SK-N-SH treated with all-trans-retinoic acid at 6 μM for 48 hours (cell line): ENCODE results near the gene AQP5.

Source experiments
- ATAC-seq: fragments of 200-7000 bp; cut with Tn5 transposase; 3 replicates; pipeline ENCODE4 v1.9.1; 2020; ENCODE audit warnings: mild to moderate bottlenecking, moderate library complexity
- ARNTL ChIP-seq: fragments of 450-650 bp; formaldehyde crosslinking; IDR thresholded peaks from 2 replicates; pipeline ENCODE4 v1.5.0; 2020; ENCODE audit warnings: low read depth, mild to moderate bottlenecking, moderate library complexity, borderline replicate concordance
- BACH2 ChIP-seq: fragments of 250-450 bp; sonication (Bioruptor Pico); IDR thresholded peaks from 2 replicates; pipeline ENCODE4 v1.9.0; 2021; ENCODE audit warnings: mild to moderate bottlenecking, borderline replicate concordance
- CSDC2 ChIP-seq: fragments of 250-450 bp; sonication (Bioruptor Pico); IDR thresholded peaks from 2 replicates; pipeline ENCODE4 v1.5.0; 2020; ENCODE audit warnings: mild to moderate bottlenecking, moderate library complexity
- ESRRG ChIP-seq: fragments of 250-450 bp; sonication (Bioruptor Pico); IDR thresholded peaks from 2 replicates; pipeline ENCODE4 v1.6.1; 2021; ENCODE audit warnings: mild to moderate bottlenecking
- GLIS3 ChIP-seq: fragments of 250-450 bp; sonication (Bioruptor Pico); IDR thresholded peaks from 2 replicates; pipeline ENCODE4 v1.5.0; 2020; ENCODE audit warnings: mild to moderate bottlenecking, moderate library complexity
- ISL1 ChIP-seq: fragments of 250-450 bp; sonication (Bioruptor Pico); IDR thresholded peaks from 2 replicates; pipeline ENCODE4 v2.1.2; 2022; ENCODE audit warnings: mild to moderate bottlenecking, moderate library complexity
- OSR1 ChIP-seq: fragments of 250-450 bp; sonication (Bioruptor Pico); IDR thresholded peaks from 2 replicates; pipeline ENCODE4 v1.8.0; 2022; ENCODE audit warnings: moderate library complexity, mild to moderate bottlenecking, inconsistent platforms
- PPARA ChIP-seq: fragments of 250-450 bp; sonication (Bioruptor Pico); IDR thresholded peaks from 2 replicates; pipeline ENCODE4 v1.5.0; 2020; ENCODE audit warnings: mild to moderate bottlenecking, borderline replicate concordance
- RARB ChIP-seq: fragments of 250-450 bp; sonication (Bioruptor Pico); IDR thresholded peaks from 2 replicates; pipeline ENCODE4 v1.8.0; 2021; ENCODE audit warnings: mild to moderate bottlenecking, moderate library complexity
- SNAI2 ChIP-seq: fragments of 250-450 bp; sonication (Bioruptor Pico); IDR thresholded peaks from 2 replicates; pipeline ENCODE4 v1.5.0; 2020; ENCODE audit warnings: mild to moderate bottlenecking, moderate library complexity
- TCF4 ChIP-seq: fragments of 250-450 bp; sonication (Bioruptor Pico); IDR thresholded peaks from 2 replicates; pipeline ENCODE4 v1.8.0; 2021; ENCODE audit warnings: mild to moderate bottlenecking, moderate library complexity, borderline replicate concordance
- ZC3H10 ChIP-seq: fragments of 250-450 bp; sonication (Bioruptor Pico); IDR thresholded peaks from 2 replicates; pipeline ENCODE4 v1.5.1; 2021; ENCODE audit warnings: mild to moderate bottlenecking, moderate library complexity
- ZFP3 ChIP-seq: fragments of 250-450 bp; sonication (Bioruptor Pico); IDR thresholded peaks from 2 replicates; pipeline ENCODE4 v1.5.0; 2020; ENCODE audit warnings: mild to moderate bottlenecking, moderate library complexity
- ZFP30 ChIP-seq: fragments of 450-650 bp; formaldehyde crosslinking; IDR thresholded peaks from 2 replicates; pipeline ENCODE4 v1.5.0; 2022; ENCODE audit warnings: mild to moderate bottlenecking, moderate library complexity
- ZNF565 ChIP-seq: fragments of 450-650 bp; formaldehyde crosslinking; conservative IDR thresholded peaks from 2 replicates; pipeline ENCODE4 v1.5.0; 2020; ENCODE audit warnings: low read depth, mild to moderate bottlenecking, moderate library complexity
- ZNF70 ChIP-seq: fragments of 450-650 bp; formaldehyde crosslinking; IDR thresholded peaks from 2 replicates; pipeline ENCODE4 v1.5.0; 2020; ENCODE audit warnings: mild to moderate bottlenecking, moderate library complexity
- ZNF8 ChIP-seq: fragments of 450-650 bp; formaldehyde crosslinking; IDR thresholded peaks from 2 replicates; pipeline ENCODE4 v1.5.0; 2020; ENCODE audit warnings: mild to moderate bottlenecking, moderate library complexity
- TF ChIP-seq, protein P1 (sequence below): fragments of 250-450 bp; sonication (Bioruptor Pico); IDR thresholded peaks from 2 replicates; pipeline ENCODE4 v1.5.1; 2021; ENCODE audit warnings: mild to moderate bottlenecking, moderate library complexity
- TF ChIP-seq, protein P2 (sequence below): fragments of 250-450 bp; sonication (Bioruptor Pico); IDR thresholded peaks from 2 replicates; pipeline ENCODE4 v1.8.0; 2020; ENCODE audit warnings: mild to moderate bottlenecking, moderate library complexity, borderline replicate concordance
- TF ChIP-seq, protein P3 (sequence below): fragments of 250-450 bp; sonication (Bioruptor Pico); IDR thresholded peaks from 2 replicates; pipeline ENCODE4 v1.8.0; 2021; ENCODE audit warnings: low read depth, mild to moderate bottlenecking, moderate library complexity, borderline replicate concordance
- TF ChIP-seq, protein P4 (sequence below): fragments of 250-450 bp; sonication (Bioruptor Pico); IDR thresholded peaks from 2 replicates; pipeline ENCODE4 v1.5.1; 2020; ENCODE audit warnings: low read depth, mild to moderate bottlenecking, moderate library complexity
- TF ChIP-seq, protein P5 (sequence below): fragments of 250-450 bp; sonication (Bioruptor Pico); IDR thresholded peaks from 2 replicates; pipeline ENCODE4 v1.5.0; 2020; ENCODE audit warnings: mild to moderate bottlenecking, moderate library complexity

Gene AQP5

DNA sequence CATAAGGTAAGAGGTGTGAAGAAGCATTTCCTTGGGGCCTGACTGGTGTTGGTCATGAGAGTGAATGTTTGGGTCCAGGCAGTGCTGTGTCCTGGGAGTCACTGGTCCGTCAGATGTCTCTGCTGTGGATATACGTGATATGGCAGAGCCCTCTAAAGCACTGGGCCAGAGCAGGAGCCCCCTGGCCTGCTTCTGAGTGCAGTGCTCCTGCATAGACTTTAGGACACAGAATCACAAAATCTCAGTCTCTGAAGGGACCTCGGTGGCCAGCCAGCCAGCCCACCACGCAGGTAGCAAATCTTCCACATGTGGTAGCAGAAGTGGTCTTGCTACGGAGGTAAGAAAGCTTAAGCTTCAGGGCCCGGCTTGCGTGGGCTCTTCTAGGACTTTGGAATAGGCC lies 29.6 kb upstream of the AQP5 start:
- ATAC-seq: no peak
- no peak for TF ChIP-seq PPARA (CRISPR knock-in tag)
- no peak for TF ChIP-seq ZFP3 (CRISPR knock-in tag)
- no peak for TF ChIP-seq ARNTL (CRISPR knock-in tag)
- TF ChIP-seq, protein P1, sequence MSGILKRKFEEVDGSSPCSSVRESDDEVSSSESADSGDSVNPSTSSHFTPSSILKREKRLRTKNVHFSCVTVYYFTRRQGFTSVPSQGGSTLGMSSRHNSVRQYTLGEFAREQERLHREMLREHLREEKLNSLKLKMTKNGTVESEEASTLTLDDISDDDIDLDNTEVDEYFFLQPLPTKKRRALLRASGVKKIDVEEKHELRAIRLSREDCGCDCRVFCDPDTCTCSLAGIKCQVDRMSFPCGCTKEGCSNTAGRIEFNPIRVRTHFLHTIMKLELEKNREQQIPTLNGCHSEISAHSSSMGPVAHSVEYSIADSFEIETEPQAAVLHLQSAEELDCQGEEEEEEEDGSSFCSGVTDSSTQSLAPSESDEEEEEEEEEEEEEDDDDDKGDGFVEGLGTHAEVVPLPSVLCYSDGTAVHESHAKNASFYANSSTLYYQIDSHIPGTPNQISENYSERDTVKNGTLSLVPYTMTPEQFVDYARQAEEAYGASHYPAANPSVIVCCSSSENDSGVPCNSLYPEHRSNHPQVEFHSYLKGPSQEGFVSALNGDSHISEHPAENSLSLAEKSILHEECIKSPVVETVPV: no peak
- no peak for TF ChIP-seq TCF4 (CRISPR knock-in tag)
- TF ChIP-seq SNAI2 (CRISPR knock-in tag): no peak

DNA sequence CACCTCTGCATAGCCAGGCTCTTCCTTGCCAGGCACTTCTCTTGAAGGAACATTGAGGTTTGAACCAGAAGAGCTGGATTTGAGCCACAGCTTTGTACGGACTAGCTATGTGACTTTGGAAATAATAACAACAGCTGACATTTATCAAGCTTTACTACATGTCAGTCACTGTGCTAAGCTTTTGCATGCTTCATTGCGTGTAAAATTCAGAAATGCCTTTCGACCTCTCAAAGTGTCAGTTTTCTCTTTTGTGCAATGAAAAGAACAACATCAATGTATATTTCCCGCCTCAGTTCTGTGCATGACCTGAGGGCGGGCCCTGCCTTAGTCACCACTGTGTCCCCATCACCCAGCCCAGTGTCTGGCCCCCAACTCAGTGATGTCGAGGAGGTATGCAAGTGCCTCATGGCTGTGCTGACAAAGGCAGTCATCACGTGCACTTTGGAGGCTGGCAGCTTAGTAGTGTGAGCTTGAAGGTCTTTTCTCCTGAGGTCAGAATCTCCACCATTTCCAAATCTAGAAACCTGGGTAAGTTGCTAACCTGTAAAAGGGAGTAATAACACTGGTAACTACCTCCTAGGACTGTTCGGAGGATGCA lies 29.0 kb upstream of the AQP5 start:
- TF ChIP-seq ARNTL (CRISPR knock-in tag) (no peak), ZC3H10 (CRISPR knock-in tag) (no peak), ZNF8 (CRISPR knock-in tag) (no peak), RARB (CRISPR knock-in tag) (no peak), GLIS3 (CRISPR knock-in tag) (no peak), ISL1 (CRISPR knock-in tag) (no peak), SNAI2 (CRISPR knock-in tag) (no peak), CSDC2 (CRISPR knock-in tag) (no peak), PPARA (CRISPR knock-in tag) (no peak), TCF4 (CRISPR knock-in tag) (no peak), ZFP3 (CRISPR knock-in tag) (no peak), ESRRG (CRISPR knock-in tag) (no peak), OSR1 (CRISPR knock-in tag) (no peak), ZNF70 (CRISPR knock-in tag) (no peak), BACH2 (CRISPR knock-in tag) (no peak), ZFP30 (CRISPR knock-in tag) (no peak)
- TF ChIP-seq, protein P2, sequence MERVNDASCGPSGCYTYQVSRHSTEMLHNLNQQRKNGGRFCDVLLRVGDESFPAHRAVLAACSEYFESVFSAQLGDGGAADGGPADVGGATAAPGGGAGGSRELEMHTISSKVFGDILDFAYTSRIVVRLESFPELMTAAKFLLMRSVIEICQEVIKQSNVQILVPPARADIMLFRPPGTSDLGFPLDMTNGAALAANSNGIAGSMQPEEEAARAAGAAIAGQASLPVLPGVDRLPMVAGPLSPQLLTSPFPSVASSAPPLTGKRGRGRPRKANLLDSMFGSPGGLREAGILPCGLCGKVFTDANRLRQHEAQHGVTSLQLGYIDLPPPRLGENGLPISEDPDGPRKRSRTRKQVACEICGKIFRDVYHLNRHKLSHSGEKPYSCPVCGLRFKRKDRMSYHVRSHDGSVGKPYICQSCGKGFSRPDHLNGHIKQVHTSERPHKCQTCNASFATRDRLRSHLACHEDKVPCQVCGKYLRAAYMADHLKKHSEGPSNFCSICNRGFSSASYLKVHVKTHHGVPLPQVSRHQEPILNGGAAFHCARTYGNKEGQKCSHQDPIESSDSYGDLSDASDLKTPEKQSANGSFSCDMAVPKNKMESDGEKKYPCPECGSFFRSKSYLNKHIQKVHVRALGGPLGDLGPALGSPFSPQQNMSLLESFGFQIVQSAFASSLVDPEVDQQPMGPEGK (CRISPR knock-in tag): no peak
- TF ChIP-seq, protein P3, sequence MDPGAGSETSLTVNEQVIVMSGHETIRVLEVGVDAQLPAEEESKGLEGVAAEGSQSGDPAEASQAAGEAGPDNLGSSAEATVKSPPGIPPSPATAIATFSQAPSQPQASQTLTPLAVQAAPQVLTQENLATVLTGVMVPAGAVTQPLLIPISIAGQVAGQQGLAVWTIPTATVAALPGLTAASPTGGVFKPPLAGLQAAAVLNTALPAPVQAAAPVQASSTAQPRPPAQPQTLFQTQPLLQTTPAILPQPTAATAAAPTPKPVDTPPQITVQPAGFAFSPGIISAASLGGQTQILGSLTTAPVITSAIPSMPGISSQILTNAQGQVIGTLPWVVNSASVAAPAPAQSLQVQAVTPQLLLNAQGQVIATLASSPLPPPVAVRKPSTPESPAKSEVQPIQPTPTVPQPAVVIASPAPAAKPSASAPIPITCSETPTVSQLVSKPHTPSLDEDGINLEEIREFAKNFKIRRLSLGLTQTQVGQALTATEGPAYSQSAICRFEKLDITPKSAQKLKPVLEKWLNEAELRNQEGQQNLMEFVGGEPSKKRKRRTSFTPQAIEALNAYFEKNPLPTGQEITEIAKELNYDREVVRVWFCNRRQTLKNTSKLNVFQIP (CRISPR knock-in tag): no peak
- TF ChIP-seq, protein P4, sequence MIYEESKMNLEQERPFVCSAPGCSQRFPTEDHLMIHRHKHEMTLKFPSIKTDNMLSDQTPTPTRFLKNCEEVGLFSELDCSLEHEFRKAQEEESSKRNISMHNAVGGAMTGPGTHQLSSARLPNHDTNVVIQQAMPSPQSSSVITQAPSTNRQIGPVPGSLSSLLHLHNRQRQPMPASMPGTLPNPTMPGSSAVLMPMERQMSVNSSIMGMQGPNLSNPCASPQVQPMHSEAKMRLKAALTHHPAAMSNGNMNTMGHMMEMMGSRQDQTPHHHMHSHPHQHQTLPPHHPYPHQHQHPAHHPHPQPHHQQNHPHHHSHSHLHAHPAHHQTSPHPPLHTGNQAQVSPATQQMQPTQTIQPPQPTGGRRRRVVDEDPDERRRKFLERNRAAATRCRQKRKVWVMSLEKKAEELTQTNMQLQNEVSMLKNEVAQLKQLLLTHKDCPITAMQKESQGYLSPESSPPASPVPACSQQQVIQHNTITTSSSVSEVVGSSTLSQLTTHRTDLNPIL (CRISPR knock-in tag): no peak
- TF ChIP-seq, protein P5, sequence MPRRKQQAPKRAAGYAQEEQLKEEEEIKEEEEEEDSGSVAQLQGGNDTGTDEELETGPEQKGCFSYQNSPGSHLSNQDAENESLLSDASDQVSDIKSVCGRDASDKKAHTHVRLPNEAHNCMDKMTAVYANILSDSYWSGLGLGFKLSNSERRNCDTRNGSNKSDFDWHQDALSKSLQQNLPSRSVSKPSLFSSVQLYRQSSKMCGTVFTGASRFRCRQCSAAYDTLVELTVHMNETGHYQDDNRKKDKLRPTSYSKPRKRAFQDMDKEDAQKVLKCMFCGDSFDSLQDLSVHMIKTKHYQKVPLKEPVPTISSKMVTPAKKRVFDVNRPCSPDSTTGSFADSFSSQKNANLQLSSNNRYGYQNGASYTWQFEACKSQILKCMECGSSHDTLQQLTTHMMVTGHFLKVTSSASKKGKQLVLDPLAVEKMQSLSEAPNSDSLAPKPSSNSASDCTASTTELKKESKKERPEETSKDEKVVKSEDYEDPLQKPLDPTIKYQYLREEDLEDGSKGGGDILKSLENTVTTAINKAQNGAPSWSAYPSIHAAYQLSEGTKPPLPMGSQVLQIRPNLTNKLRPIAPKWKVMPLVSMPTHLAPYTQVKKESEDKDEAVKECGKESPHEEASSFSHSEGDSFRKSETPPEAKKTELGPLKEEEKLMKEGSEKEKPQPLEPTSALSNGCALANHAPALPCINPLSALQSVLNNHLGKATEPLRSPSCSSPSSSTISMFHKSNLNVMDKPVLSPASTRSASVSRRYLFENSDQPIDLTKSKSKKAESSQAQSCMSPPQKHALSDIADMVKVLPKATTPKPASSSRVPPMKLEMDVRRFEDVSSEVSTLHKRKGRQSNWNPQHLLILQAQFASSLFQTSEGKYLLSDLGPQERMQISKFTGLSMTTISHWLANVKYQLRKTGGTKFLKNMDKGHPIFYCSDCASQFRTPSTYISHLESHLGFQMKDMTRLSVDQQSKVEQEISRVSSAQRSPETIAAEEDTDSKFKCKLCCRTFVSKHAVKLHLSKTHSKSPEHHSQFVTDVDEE (CRISPR knock-in tag): no peak
- ATAC-seq: no peak

DNA sequence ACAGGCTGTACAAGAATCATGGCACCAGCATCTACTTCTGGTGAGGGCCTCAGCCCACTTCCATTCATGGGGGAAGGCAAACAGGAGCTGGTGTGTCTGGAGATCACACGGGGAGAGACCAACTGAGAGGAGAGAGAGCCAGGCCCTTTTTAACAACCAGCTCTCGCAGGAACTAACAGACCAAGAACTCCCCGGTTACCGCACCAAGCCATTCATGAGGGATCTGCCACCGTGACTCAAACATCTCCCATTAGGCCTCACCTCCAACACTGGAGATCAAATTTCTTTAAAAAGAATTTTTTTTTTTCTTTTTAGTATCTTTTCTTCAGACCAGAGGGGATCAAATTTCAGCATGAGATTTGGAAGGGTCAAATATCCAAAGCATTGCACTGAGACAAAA lies 27.9 kb upstream of the AQP5 start:
- TF ChIP-seq ZNF565 (CRISPR knock-in tag) (no peak), SNAI2 (CRISPR knock-in tag) (no peak), ZNF70 (CRISPR knock-in tag) (no peak), GLIS3 (CRISPR knock-in tag) (no peak), ZFP30 (CRISPR knock-in tag) (no peak), ISL1 (CRISPR knock-in tag) (no peak), RARB (CRISPR knock-in tag) (no peak), ZC3H10 (CRISPR knock-in tag) (no peak), ZNF8 (CRISPR knock-in tag) (no peak), CSDC2 (CRISPR knock-in tag) (no peak)
- TF ChIP-seq, protein P3 (CRISPR knock-in tag): no peak
- TF ChIP-seq, protein P2 (CRISPR knock-in tag): no peak
- ATAC-seq: peak; percentile 54
